ENCODE data around the gene BMP4. TPM values are rescaled to one million over a fixed set of nuclear protein-coding genes. Genes with fewer than 3 reads are reported as not detected.

BMP4 gene
- total RNA-seq, 1 donor from 2014 or later: 6.1 TPM

- DNase-seq (ENCODE audit: missing footprints) (no peak), ATAC-seq (no peak)
- intact Hi-C loops (cut with DNase I): no loop called here
These were observed 12.7 kb upstream of the BMP4 start for GRCh38 chr14:53969326-53969725.

- intact Hi-C loops (cut with DNase I): no loop called here
- DNase-seq (ENCODE audit: missing footprints) (no peak), ATAC-seq (no peak)
These were observed 12.1 kb upstream of the BMP4 start for GRCh38 chr14:53968726-53969125.

GRCh38 chr14:53967606-53968005 lies 11.0 kb upstream of the BMP4 start:
- ATAC-seq (no peak), DNase-seq (ENCODE audit: missing footprints) (no peak)
- intact Hi-C loops (cut with DNase I): no loop called here

- no peak for DNase-seq (ENCODE audit: missing footprints)
- intact Hi-C loops (cut with DNase I): no loop called here
- ATAC-seq: no peak
These were observed 7.6 kb upstream of the BMP4 start for GRCh38 chr14:53964249-53964648.

GRCh38 chr14:53963320-53964227 lies 6.9 kb upstream of the BMP4 start:
- no peak for DNase-seq (ENCODE audit: missing footprints)
- intact Hi-C loops (cut with DNase I): no loop called here
- ATAC-seq: peak; percentile 80

GRCh38 chr14:53962953-53963319 lies 6.3 kb upstream of the BMP4 start:
- DNase-seq (ENCODE audit: missing footprints) (no peak), ATAC-seq (no peak)
- intact Hi-C loops (cut with DNase I): no loop called here

- DNase-seq (ENCODE audit: missing footprints) (no peak), ATAC-seq (no peak)
- intact Hi-C loops (cut with DNase I): loop anchor here (5.0 to 10.0 kb wide), 2 partner anchors 216 to 389 kb away; no protein-coding TSS in a partner anchor
These were observed 2.0 kb upstream of the BMP4 start for GRCh38 chr14:53958628-53959027.

- no peak for DNase-seq (ENCODE audit: missing footprints)
- intact Hi-C loops (cut with DNase I): loop anchor here (5.0 to 10.0 kb wide), 2 partner anchors 217 to 390 kb away; no protein-coding TSS in a partner anchor
- ATAC-seq: no peak
These were observed 1.1 kb upstream of the BMP4 start for GRCh38 chr14:53957739-53958138.

GRCh38 chr14:53955671-53956426 lies 776 bp downstream of the BMP4 start:
- intact Hi-C loops (cut with DNase I): loop anchor here (1.0 to 10.0 kb wide), 4 partner anchors 219 to 417 kb away; no protein-coding TSS in a partner anchor
- DNase-seq (ENCODE audit: missing footprints) (peak; percentile 86), ATAC-seq (peak; percentile 29)

- ATAC-seq: no peak
- intact Hi-C loops (cut with DNase I): loop anchor here (2.0 to 10.0 kb wide), 3 partner anchors 220 to 392 kb away; no protein-coding TSS in a partner anchor
These were observed 1.4 kb downstream of the BMP4 start for GRCh38 chr14:53955229-53955556.

GRCh38 chr14:53954551-53955228 lies 1.9 kb downstream of the BMP4 start:
- peak; percentile 72 for DNase-seq (ENCODE audit: missing footprints)
- ATAC-seq: no peak
- intact Hi-C loops (cut with DNase I): loop anchor here (2.0 to 10.0 kb wide), 4 partner anchors 62 to 393 kb away; no protein-coding TSS in a partner anchor

More at GRCh38 chr14:53955229-53955556, 1.4 kb downstream of the BMP4 start:
- no peak for DNase-seq (ENCODE audit: missing footprints)

- DNase-seq (ENCODE audit: missing footprints): no peak
- intact Hi-C loops (cut with DNase I): loop anchor here (1.0 to 10.0 kb wide), 5 partner anchors 62 to 239 kb away; no protein-coding TSS in a partner anchor
- ATAC-seq: peak; percentile 26
These were observed 2.6 kb downstream of the BMP4 start for GRCh38 chr14:53953828-53954550.

GRCh38 chr14:53953002-53953827 lies 3.4 kb downstream of the BMP4 start:
- ATAC-seq (peak; percentile 92), DNase-seq (ENCODE audit: missing footprints) (peak; percentile 92)
- intact Hi-C loops (cut with DNase I): loop anchor here (1.0 to 10.0 kb wide), 4 partner anchors 61 to 222 kb away; no protein-coding TSS in a partner anchor

- DNase-seq (ENCODE audit: missing footprints): no peak
- intact Hi-C loops (cut with DNase I): loop anchor here (2.0 to 10.0 kb wide), 3 partner anchors 60 to 222 kb away; no protein-coding TSS in a partner anchor
- ATAC-seq: no peak
These were observed 4.1 kb downstream of the BMP4 start for GRCh38 chr14:53952533-53952932.

GRCh38 chr14:53951627-53952303 lies 4.9 kb downstream of the BMP4 start:
- ATAC-seq (no peak), DNase-seq (ENCODE audit: missing footprints) (no peak)
- intact Hi-C loops (cut with DNase I): loop anchor here (2.0 to 10.0 kb wide), 3 partner anchors 59 to 223 kb away; no protein-coding TSS in a partner anchor

- ATAC-seq: no peak
- intact Hi-C loops (cut with DNase I): loop anchor here (5.0 to 10.0 kb wide), 2 partner anchors 59 to 224 kb away; no protein-coding TSS in a partner anchor
- no peak for DNase-seq (ENCODE audit: missing footprints)
These were observed 5.4 kb downstream of the BMP4 start for GRCh38 chr14:53951243-53951626.
